CD4-positive, alpha-beta T cell treated with Interleukin-17A for 1 hour (primary cell): ENCODE data around the gene TMEM44.
"Not testable (repeated sequence)": the region's sequence is repeated elsewhere in the genome, so short reads cannot be mapped to it uniquely, and the experiment has no call there.

Experiments used
- DNase-seq: peaks from one replicate; pipeline ENCODE4 v3.0.0-alpha.2; 2020

The TMEM44 gene

GRCh38 chr3:194640829-194641228 is 7.6 kb upstream of the TMEM44 start:
- peak; percentile 34 for DNase-seq

GRCh38 chr3:194638991-194639605 is 5.9 kb upstream of the TMEM44 start:
- DNase-seq, result no peak

DNA sequence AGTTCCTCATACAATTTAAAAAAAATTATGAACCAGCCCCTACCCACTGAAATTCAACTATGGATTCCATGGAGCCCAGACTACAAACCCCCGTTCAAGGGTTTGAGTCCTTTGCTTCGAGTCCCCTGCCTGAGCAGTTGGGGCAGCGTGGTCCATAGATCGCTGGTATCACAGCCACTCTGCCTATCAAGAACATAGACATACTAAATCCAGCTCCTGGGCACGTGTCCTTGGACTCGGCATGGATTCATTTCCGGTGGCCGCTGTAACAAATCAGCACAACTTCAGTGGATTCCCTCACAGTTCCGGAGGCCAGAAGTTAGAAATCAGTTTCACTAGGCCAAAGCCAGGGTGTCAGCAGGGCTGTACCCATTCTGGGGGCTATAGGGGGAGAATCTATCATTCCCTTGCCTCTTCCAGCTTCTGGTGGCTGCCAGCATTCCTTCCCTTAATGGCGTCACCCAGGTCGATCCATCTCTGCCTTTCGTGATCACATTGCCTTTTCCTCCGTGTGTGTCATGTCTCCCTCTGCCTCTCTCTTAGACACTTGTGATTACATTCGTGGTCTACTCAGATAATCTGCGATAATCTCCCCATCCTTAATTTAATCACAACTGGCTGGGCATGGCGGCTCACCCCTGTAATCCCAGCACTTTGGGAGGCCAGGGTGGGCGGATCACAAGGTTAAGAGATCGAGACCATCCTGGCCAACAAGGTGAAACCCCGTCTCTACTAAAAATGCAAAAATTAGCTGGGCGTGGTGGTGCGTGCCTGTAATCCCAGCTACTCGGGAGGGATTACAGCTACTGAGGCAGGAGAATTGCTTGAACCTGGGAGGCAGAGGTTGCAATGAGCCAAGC is 4.6 kb upstream of the TMEM44 start:
- no peak for DNase-seq

DNA sequence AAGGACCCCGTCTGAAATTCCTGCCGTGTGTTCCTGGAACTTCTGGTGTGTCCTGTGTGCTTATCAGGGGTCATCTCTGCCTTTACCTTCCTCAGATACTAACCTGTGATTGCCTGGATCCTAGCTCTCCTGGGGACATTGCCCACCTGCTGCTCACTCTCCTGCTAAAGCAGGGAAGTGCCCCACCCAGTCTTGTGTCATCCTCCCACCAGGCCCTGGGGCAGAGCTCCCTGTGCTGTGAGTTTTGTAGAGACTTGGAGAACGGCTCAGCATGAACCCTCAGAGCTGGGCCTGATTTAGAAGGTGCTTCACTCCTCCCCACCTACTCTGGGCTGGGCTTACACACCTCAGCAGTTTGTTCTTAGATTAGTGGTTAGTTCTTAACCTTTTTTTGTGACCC is 3.8 kb upstream of the TMEM44 start:
- DNase-seq, result no peak

DNA sequence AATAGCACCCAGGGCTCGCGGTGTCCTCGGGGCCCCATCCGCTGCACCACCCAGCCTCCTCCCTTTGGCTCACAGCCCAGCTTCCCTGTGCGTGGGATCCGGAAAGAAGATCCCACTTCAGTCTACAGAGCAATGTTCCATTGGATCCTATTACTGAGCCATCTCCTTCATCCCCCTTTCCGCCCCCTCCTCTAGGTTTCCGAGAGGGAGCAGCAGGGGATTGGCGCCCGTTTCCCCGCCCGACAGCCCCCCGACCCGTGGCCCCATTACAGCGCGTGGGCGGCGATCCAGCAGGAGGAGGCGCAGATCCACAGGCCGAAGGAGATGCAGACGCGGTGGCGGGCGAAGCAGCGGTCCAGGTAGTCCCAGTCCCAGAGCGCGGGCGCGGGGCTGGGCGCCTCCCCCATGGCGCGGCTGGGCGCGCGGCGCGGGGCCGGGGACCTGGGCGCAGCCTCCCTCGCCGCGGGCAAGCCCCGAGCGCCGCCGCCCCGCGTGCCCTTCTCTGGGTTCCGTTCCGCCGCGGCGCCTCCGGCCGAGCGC is 340 bp downstream of the TMEM44 start:
- DNase-seq, result no peak

DNA sequence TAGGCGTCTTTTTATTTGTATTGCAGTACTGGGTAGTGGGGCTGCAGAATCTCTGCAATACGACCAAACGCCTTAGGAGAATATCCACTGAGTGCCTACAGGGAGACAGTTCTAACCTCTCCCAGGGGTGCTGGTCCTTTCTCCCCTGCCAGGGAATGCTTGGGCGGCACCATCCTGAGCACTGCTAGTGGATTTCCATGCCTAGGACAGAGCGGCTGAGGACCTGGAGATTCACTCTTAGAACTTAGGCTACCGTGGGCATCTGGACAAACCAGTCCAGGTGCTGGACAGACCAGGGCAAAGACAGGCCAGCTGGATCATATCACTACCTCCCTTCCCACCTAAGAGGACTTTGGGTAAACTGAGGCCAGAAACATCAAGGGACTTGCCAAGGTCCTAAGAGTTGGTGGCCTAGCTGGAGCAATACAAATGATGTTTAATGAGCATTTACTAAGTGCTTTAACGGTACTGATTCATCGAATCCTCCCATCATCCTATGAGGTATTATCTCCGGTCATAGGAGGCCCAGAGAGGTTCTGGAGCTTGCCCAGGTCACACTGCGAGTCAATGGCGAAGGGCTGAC is 902 bp downstream of the TMEM44 start:
- no peak for DNase-seq

GRCh38 chr3:194631696-194632095 is 1.5 kb downstream of the TMEM44 start:
- DNase-seq, result no peak

- not testable (repeated sequence) for DNase-seq
These were observed 2.5 kb downstream of the TMEM44 start for GRCh38 chr3:194630681-194631080.

GRCh38 chr3:194624956-194625355 is 8.3 kb downstream of the TMEM44 start:
- DNase-seq, result no peak

GRCh38 chr3:194623449-194624290 is 9.5 kb downstream of the TMEM44 start:
- no peak for DNase-seq

DNA sequence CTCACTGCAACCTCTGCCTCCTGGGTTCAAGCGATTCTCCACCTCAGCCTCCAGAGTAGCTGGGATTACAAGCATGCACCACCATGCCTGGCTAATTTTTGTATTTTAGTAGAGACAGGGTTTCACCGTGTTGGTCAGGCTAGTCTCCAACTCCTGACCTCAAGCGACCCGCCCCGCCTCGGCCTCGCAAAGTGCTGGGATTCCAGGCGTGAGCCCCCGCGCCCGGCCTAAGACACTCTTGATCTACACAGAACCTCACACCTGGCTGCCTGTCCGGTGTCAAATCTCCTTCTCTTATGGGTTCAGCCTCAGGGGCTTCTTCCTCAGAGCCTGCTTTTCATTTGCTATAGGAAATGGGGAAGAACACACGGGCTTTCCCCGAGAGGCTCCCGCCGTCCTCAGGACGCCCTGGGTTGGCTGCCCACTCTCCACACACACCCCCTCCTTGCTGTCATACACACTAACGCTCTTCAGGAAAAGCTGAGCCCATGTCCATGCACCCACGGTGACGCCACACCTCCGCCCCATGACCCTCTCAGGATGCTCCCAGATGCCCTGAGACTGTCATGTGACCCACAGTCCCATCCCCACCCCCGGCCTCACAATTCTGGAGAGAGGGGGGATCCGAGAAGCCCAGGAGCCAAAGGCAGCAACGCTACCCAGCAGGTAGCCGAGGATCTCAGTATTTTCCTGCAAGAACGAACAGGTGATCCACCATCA is 10.4 kb downstream of the TMEM44 start:
- no peak for DNase-seq

DNA sequence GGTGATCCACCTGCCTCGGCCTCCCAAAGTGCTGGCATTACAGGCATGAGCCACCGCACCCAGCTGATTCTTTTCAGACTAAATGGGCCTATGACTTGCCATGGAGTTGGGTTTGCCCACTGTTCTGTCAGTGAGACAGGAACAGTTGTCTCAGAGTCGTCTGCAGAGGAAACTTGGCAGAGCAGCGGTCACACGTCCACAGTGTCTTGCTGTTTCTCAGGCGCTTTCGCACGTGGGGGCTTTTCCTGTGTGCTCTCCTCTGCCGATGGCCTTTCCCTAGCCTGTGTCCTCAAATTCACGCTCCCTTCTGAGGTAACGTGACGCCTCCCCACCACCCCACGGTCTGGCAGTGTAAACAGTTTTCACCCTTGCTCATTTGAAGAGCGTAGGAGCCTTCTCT is 11.3 kb downstream of the TMEM44 start:
- no peak for DNase-seq

DNA sequence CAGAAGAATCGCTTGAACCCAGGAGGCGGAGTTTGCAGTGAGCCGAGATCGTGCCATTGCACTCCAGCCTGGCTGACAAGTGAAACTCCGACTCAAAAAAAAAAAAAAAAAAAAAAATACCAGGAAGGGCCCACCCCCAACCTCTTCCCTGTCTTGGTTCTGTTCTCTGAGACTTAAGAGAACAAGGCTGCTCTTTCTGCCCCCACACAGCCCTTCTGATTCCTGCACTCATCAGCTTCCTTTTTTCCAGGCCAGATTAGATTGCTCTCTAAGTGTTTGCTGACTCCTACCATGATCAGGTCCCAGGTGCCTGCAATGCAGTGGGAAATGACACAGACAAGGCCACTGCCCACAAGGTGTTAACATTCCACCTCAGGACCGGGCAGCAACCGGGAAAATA is 13.0 kb downstream of the TMEM44 start:
- DNase-seq, result no peak

DNA sequence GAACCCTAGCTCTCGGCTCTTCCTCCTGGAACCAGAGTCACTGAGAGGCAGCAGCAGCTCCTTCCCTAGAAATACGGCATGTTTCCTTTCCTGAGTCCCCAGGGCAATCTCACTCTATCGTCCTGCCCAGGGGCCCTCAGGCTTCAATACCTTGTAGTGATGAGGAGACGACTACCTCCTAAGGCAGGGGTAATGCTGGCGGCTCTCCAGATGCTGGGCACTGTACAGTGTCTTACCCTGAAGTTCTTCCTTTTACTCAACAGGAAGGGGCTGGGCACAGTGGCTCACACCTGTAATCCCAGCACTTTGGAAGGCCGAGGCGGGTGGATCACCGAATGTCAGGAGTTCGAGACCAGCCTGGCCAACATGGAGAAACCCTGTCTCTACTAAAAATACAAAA is 13.5 kb downstream of the TMEM44 start:
- DNase-seq, result no peak

DNA sequence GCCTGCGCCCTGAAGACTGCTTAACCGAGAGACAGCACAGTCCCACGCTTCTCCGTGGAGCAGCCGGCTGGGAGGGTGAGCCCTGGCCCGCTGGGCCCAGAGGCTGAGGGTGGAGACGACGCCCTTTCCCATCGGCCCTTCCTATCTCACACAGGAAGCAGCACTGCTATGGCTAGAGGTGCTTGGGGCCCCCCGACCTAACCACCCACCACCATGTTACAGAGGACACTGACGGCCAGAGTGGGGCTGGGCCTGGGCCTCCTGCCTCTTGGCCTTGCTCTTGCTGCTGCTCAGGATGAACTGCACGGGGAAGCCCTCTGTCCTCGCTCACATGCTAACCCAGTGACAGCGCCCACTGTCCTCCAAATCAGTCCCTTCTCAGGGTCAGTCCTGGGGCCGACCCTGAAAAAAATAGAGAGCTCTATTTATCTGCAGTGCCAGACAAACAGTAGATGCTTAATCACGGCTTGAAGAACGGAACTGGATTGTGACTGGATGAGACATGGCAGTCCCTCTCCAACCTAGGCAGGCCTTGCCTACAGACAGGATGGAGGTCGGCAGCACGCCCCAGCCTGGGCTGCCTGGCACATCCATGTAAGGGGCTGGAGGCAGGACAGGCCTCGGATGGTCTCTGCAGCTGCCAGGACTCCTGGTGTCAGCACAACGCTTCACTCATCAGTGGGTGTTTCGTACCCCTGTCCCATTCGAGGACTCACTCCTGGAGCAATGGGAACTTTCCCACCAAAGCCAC is 14.2 kb downstream of the TMEM44 start:
- no peak for DNase-seq

DNA sequence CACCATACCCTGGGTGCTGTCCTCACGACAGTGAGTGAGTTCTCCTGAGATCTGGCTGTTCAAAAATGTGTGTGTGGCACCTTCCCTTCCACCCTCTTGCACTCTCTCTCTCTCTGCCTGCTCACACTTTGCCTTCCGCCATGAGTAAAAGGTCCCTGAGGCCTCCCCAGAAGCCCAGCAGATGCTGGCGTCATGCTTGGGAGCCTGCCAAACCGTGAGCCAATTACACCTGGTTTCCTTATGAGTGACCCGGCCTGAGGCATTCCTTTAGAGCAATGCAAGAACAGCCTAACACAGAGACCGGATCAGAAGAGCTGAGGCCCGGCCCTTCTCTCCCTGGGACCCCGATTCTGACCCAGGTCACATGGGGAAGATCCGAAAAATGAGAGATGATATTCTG is 15.4 kb downstream of the TMEM44 start:
- no peak for DNase-seq

GRCh38 chr3:194617143-194617671 is 16.0 kb downstream of the TMEM44 start:
- DNase-seq, result no peak

- no peak for DNase-seq
These were observed 18.0 kb downstream of the TMEM44 start for GRCh38 chr3:194615226-194615625.

DNA sequence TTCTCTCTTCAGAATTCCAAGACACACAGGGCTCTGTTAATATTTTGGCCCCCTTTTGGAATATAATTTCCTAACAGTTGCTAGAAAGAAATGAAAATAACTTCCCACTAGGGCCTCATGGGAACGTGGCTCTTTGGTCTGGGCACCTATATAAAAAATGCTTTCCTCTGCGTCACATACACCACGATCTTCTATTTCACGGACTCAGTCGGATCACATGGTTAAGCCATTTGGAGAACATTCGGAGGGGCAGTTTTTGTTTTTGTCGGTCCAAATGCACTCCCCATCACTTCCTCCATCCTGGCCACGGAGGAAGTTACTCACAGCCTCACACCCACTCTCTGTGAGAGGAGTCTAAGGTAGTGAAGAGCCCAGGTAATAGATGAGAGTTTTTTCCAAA is 21.0 kb downstream of the TMEM44 start:
- no peak for DNase-seq

DNA sequence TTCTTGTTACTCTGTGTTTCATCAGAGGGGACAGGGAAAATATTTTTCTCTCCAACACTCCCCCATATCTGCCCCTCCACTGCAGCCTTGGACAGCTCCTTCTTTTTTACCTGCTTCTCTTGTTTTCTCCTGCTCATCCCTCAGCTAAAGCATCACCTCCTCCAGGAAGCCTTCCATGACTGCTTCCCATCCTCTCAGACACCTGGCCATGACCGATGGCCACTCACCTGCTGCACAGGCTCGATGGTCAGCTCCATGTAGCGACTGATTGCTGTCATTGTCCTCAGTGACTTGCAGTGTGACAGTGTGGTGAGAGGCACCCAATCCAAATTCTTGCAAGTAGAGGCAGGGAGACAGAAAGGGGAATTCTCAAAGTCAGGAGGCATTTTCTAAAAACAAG is 22.5 kb downstream of the TMEM44 start:
- DNase-seq, result no peak

DNA sequence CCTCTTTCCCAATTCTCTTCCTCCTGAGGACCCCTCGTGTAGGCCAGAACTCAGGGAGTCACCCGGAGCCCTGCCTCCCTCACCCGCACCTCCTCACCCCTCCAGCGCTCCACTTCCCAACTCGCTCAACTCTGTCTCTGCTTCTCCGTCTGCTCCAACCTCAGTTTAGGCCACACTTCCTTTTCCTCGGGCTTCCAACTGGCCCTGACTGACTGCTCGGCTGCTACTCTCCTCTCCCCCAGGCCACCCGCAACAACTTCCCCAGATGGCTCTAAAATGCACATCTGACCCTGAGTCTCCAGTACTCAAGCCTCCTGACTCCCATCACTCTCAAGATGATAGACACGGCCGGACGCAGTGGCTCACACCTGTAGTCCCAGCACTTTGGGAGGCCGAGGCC is 23.6 kb downstream of the TMEM44 start:
- no peak for DNase-seq
